Measurements from ENCODE around the gene LY6G6C.

DNA sequence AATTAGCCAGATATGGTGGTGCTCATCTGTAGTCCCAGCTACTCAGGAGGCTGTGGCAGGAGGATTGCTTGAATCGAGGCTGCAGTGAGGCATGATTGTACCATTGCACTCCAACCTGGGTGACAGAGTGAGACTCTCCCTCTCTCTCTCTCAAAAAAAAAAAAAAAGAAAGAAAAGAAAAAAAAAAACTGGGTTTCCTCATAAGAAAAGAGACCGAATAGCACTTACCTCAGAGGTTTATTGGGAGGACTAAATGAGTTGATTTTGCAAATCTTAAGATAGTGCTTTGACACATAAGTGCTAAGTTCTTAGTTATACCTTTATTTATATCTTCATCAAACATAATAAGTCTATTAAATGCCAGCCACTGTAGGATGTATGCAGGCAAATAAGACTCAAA lies 49.3 kb upstream of the LY6G6C start:
- TF ChIP-seq, protein P1, sequence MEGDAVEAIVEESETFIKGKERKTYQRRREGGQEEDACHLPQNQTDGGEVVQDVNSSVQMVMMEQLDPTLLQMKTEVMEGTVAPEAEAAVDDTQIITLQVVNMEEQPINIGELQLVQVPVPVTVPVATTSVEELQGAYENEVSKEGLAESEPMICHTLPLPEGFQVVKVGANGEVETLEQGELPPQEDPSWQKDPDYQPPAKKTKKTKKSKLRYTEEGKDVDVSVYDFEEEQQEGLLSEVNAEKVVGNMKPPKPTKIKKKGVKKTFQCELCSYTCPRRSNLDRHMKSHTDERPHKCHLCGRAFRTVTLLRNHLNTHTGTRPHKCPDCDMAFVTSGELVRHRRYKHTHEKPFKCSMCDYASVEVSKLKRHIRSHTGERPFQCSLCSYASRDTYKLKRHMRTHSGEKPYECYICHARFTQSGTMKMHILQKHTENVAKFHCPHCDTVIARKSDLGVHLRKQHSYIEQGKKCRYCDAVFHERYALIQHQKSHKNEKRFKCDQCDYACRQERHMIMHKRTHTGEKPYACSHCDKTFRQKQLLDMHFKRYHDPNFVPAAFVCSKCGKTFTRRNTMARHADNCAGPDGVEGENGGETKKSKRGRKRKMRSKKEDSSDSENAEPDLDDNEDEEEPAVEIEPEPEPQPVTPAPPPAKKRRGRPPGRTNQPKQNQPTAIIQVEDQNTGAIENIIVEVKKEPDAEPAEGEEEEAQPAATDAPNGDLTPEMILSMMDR (IDR thresholded peaks at IDR 0.05) = no peak
- no peak for TF ChIP-seq EZH2 (IDR thresholded peaks at IDR 0.05)

Measured in neural progenitor cell (in vitro differentiated cells).